Body of pancreas (tissue), 4 donors: ENCODE measurements around the gene OR10A3.

Experiments
- CTCF ChIP-seq, 7 experiments: fragments of 450-650 bp in 4 of 7; fragments of 200-600 bp in 3 of 7; sonication (generic) in 3 of 7; IDR thresholded peaks; one replicate each; pipeline ENCODE4 v1.5.1; 2016 to 2019; ENCODE audit warnings: antibody characterized with exemption in 7 of 7
- POLR2A ChIP-seq, 3 donors: fragments of 450-650 bp; IDR thresholded peaks; one replicate each; pipeline ENCODE4 v1.6.1; 2016; ENCODE audit warnings: antibody characterized with exemption in 3 of 3, mild to moderate bottlenecking in 2 of 3

- no peak for TF ChIP-seq CTCF (IDR thresholded peaks at IDR 0.05)
- no peak for TF ChIP-seq POLR2A (IDR thresholded peaks at IDR 0.05)
Observed at GRCh38 chr11:7936615-7937014, 4.9 kb downstream of the OR10A3 start.
